ENCODE measurements around the gene PPP2R2D. TPM values are rescaled to one million over a fixed set of nuclear protein-coding genes. Genes with fewer than 3 reads are reported as not detected.
A peak's percentile ranks its signal among the peaks of the same experiment; 100 is the strongest.

The PPP2R2D gene
- total RNA-seq, 1 experiment from 2014 or later: 35.1 TPM

DNA sequence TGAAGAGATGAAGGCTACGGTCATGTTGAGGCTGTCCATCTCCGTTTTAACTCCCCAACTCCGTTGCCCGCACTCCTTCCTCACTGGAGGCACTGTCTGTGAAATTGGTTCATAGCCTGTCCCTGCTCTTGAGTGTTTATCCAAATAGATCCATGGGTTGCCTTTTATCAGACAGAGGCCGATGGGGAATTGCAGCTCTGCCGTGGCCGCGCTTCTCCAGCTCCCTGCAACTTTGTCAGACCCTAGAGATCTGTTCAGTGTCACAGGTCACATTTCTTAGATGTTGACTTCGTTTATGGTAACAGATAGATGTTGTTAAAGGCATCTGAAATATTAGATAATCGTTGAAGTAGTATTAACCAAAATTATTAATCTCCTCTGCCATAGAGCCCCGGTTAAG, 14.7 kb downstream of the PPP2R2D start:
- DNase-seq: no peak
- H3K9me3 Mint-ChIP-seq: no peaks in the 10 kb centered on the region; a peak in 1 of 5 replicates
- Histone ChIP-seq H4K20me1 (ENCODE audit: control insufficient read depth, insufficient read depth, insufficient read length) (peaks cover 2% of the 10 kb centered on the region), H3K4me1 (ENCODE audit: insufficient read depth, low read length) (peaks cover 2% of the 10 kb centered on the region; the same call in 1 of the 2 replicates), H2BK20ac (ENCODE audit: low read depth, low read length, poor library complexity, severe bottlenecking) (no peak overlapping the region), H2BK120ac (ENCODE audit: low read depth, low read length, poor library complexity, severe bottlenecking) (no peak overlapping the region), H3K4ac (ENCODE audit: low read depth, low read length) (no peak overlapping the region), H3T11ph (ENCODE audit: low read length) (no peak overlapping the region), H2BK5ac (ENCODE audit: insufficient read length, low read length) (no peak overlapping the region), H3K79me1 (ENCODE audit: insufficient read depth, low read depth, low read length, poor library complexity, severe bottlenecking) (peaks cover 17% of the 10 kb centered on the region), H3K27me3 (ENCODE audit: insufficient read depth, low read length) (no peaks in the 10 kb centered on the region), H3K18ac (ENCODE audit: insufficient read length, low read depth, low read length) (no peak overlapping the region), H3K27ac (ENCODE audit: insufficient read length, low read depth, low read length) (no peak overlapping the region), H3K23me2 (ENCODE audit: insufficient read length, low read depth, low read length, poor library complexity, severe bottlenecking) (no peaks in the 10 kb centered on the region), H3K56ac (ENCODE audit: insufficient read length, low read depth, low read length) (no peak overlapping the region), H2BK12ac (ENCODE audit: insufficient read length, low read depth, low read length) (no peak overlapping the region), H2AFZ (ENCODE audit: low read length) (no peak overlapping the region), H2AK5ac (ENCODE audit: insufficient read length, low read length) (no peak overlapping the region), H2BK15ac (ENCODE audit: low read depth, low read length) (no peak overlapping the region), H3K79me2 (ENCODE audit: insufficient read depth, low read length) (peaks cover 28% of the 10 kb centered on the region; the same call in 1 of the 2 replicates), H3K9me3 (ENCODE audit: control insufficient read depth, low read depth, low read length) (no peaks in the 10 kb centered on the region), H4K5ac (ENCODE audit: insufficient read length, low read depth, low read length) (no peak overlapping the region), H3K23ac (ENCODE audit: insufficient read length, low read depth, low read length) (no peak overlapping the region), H4K91ac (ENCODE audit: insufficient read length, low read depth, low read length) (no peak overlapping the region), H3K9ac (ENCODE audit: extremely low read depth, insufficient read length, low read length) (no peak overlapping the region), H3K14ac (ENCODE audit: insufficient read depth, low read length) (no peak overlapping the region), H4K8ac (replicated peaks; ENCODE audit: insufficient read length, low read depth, low read length) (no peak overlapping the region), H3K4me2 (ENCODE audit: insufficient read depth, insufficient read length, low read length) (no peak overlapping the region)
- TF ChIP-seq, protein P1, sequence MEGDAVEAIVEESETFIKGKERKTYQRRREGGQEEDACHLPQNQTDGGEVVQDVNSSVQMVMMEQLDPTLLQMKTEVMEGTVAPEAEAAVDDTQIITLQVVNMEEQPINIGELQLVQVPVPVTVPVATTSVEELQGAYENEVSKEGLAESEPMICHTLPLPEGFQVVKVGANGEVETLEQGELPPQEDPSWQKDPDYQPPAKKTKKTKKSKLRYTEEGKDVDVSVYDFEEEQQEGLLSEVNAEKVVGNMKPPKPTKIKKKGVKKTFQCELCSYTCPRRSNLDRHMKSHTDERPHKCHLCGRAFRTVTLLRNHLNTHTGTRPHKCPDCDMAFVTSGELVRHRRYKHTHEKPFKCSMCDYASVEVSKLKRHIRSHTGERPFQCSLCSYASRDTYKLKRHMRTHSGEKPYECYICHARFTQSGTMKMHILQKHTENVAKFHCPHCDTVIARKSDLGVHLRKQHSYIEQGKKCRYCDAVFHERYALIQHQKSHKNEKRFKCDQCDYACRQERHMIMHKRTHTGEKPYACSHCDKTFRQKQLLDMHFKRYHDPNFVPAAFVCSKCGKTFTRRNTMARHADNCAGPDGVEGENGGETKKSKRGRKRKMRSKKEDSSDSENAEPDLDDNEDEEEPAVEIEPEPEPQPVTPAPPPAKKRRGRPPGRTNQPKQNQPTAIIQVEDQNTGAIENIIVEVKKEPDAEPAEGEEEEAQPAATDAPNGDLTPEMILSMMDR (conservative IDR thresholded peaks at IDR 0.05): no peak
- H3K27me3 Mint-ChIP-seq (ENCODE audit: low read depth): no peaks in the 10 kb centered on the region
- no peak overlapping the region for H3K4me3 Mint-ChIP-seq
- peaks cover 13 to 28% (median 16%) of the 10 kb centered on the region in 3 experiments; a peak in 6 of 7 replicates for H3K36me3 Mint-ChIP-seq (ENCODE audit: insufficient read depth in 1 of 3, low read depth in 3 of 3)
- H3K4me1 Mint-ChIP-seq: peaks cover 5 to 6% of the 10 kb centered on the region in 2 experiments
- no CpG with 5 or more reads among the region's 11 CpGs for WGBS (ENCODE audit: extremely low coverage, insufficient read length, low lambda C conversion rate)
- H3K27ac Mint-ChIP-seq: peak overlapping the region in 1 of 3 experiments; percentile 67; a peak in 2 of 7 replicates
